CD4-positive, alpha-beta memory T cell (primary cell): ENCODE results near the gene SMYD3. TPM values are rescaled to one million over a fixed set of nuclear protein-coding genes. Genes with fewer than 3 reads are reported as not detected.
"Not testable (repeated sequence)": the region's sequence is repeated elsewhere in the genome, so short reads cannot be mapped to it uniquely, and the experiment has no call there.

Source experiments
- CTCF ChIA-PET: fragments of 350-600 bp; sonication (Branson Sonifier 250); formaldehyde crosslinking; loops from one replicate; lab custom pipeline; 2021; ENCODE audit warnings: inconsistent platforms; ENCODE audit not compliant: partially characterized antibody; lab: Charles Lee
- POLR2A ChIA-PET: fragments of 350-600 bp; sonication (Branson Sonifier 250); formaldehyde crosslinking; loops from one replicate; lab custom pipeline; 2021; ENCODE audit not compliant: partially characterized antibody; lab: Charles Lee
- DNase-seq, 5 donors: peaks; one replicate each; pipeline versions ENCODE4 v3.0.0 to v3.0.0-alpha.2; 2020 to 2022; ENCODE audit warnings: mixed read lengths in 1 of 5
- H3K27ac ChIP-seq: one replicate; pipeline ENCODE4 v1.7.0; 2013; ENCODE audit warnings: low read depth, low read length
- H3K27me3 ChIP-seq: 2 replicates; pipeline ENCODE4 v1.7.0; 2013; ENCODE audit warnings: mild to moderate bottlenecking, low read length, moderate library complexity; ENCODE audit not compliant: insufficient read depth
- H3K36me3 ChIP-seq: 2 replicates; pipeline ENCODE4 v1.7.0; 2013; ENCODE audit warnings: mild to moderate bottlenecking, low read length, moderate library complexity; ENCODE audit not compliant: insufficient read depth
- H3K4me1 ChIP-seq: 2 replicates; pipeline ENCODE4 v1.7.0; 2013; ENCODE audit warnings: mild to moderate bottlenecking, low read length, moderate library complexity; ENCODE audit not compliant: insufficient read depth
- H3K4me3 ChIP-seq, 2 donors: one replicate each; pipeline ENCODE4 v1.7.0; 2013; ENCODE audit warnings: low read length in 2 of 2, mild to moderate bottlenecking in 1 of 2
- H3K9me3 ChIP-seq, 2 donors: one replicate each; pipeline ENCODE4 v1.7.0; 2013; ENCODE audit warnings: low read length in 2 of 2, control low read depth in 1 of 2; ENCODE audit not compliant: control insufficient read depth in 1 of 2
- H3K27ac Mint-ChIP-seq, 7 donors: one replicate each; pipeline ENCODE4 v1.8.0; 2020 to 2021; ENCODE audit warnings: mixed read lengths in 7 of 7, mild to moderate bottlenecking in 6 of 7, inconsistent platforms in 3 of 7, moderate library complexity in 3 of 7
- H3K27me3 Mint-ChIP-seq, 2 donors: one replicate each; pipeline ENCODE4 v1.8.0; 2020 to 2021; ENCODE audit warnings: mixed read lengths in 2 of 2
- H3K36me3 Mint-ChIP-seq, 2 donors: one replicate each; pipeline ENCODE4 v1.8.0; 2020 to 2021; ENCODE audit warnings: mixed read lengths in 2 of 2, inconsistent platforms in 1 of 2, mild to moderate bottlenecking in 1 of 2
- H3K4me1 Mint-ChIP-seq, 4 donors: one replicate each; pipeline ENCODE4 v1.8.0; 2020 to 2021; ENCODE audit warnings: mixed read lengths in 4 of 4, mild to moderate bottlenecking in 1 of 4
- H3K4me3 Mint-ChIP-seq, 8 donors: one replicate each; pipeline ENCODE4 v1.8.0; 2020 to 2021; ENCODE audit warnings: mixed read lengths in 8 of 8, mild to moderate bottlenecking in 7 of 8, moderate library complexity in 6 of 8, inconsistent platforms in 3 of 8
- H3K9me3 Mint-ChIP-seq, 8 donors: one replicate each; pipeline ENCODE4 v1.8.0; 2020 to 2021; ENCODE audit warnings: mixed read lengths in 8 of 8, mild to moderate bottlenecking in 5 of 8, inconsistent platforms in 3 of 8, moderate library complexity in 1 of 8
- intact Hi-C: fragments of 100-400 bp; cut with micrococcal nuclease; formaldehyde crosslinking; loops from one replicate; pipeline ENCODE4 v1.15.1; 2023
- polyA plus RNA-seq, 2 donors: library from polyadenylated mRNA; unstranded; fragments of 300-500 nt; fragmentation: Illumina TruSeq; gene quantifications; one replicate each; pipeline ENCODE4 v1.2.3, GENCODE V29; 2021
- total RNA-seq, 2 experiments: library from RNA; stranded (reverse); gene quantifications; one replicate each; pipeline ENCODE4 v1.2.3, GENCODE V29; 2021

Gene SMYD3
- total and polyA plus RNA-seq, 4 experiments from 2014 or later = 19.5 to 28.9 (median 22.9) TPM

- DNase-seq, H3K27ac ChIP-seq, H3K36me3 ChIP-seq, H3K4me3 Mint-ChIP-seq, H3K4me3 ChIP-seq, H3K4me1 ChIP-seq, intact Hi-C loops, H3K4me1 Mint-ChIP-seq, CTCF ChIA-PET, H3K27me3 Mint-ChIP-seq, H3K9me3 ChIP-seq, H3K9me3 Mint-ChIP-seq, H3K27me3 ChIP-seq, H3K36me3 Mint-ChIP-seq, POLR2A ChIA-PET: not testable (repeated sequence)
- peak overlapping the region in 1 of 7 donors; percentile 19 for H3K27ac Mint-ChIP-seq
Measured at GRCh38 chr1:245971076-245971710, 535.9 kb downstream of the SMYD3 start.

GRCh38 chr1:245969283-245969682 lies 537.8 kb downstream of the SMYD3 start:
- no peaks in the 10 kb centered on the region for H3K27me3 Mint-ChIP-seq
- ChIA-PET CTCF (no interaction called here), POLR2A (no interaction called here)
- H3K36me3 ChIP-seq = no peaks in the 10 kb centered on the region
- no peaks in the 10 kb centered on the region for H3K4me1 ChIP-seq
- H3K9me3 ChIP-seq = no peaks in the 10 kb centered on the region
- peaks cover 0 to 9% (median 2%) of the 10 kb centered on the region in 8 donors for H3K9me3 Mint-ChIP-seq
- peaks cover 0 to 3% of the 10 kb centered on the region in 2 donors for H3K36me3 Mint-ChIP-seq
- H3K4me3 ChIP-seq = no peak overlapping the region
- DNase-seq = no peak
- no peak overlapping the region for H3K27ac ChIP-seq
- intact Hi-C loops = no loop called here
- H3K4me1 Mint-ChIP-seq = no peaks in the 10 kb centered on the region
- H3K27me3 ChIP-seq = no peaks in the 10 kb centered on the region
- H3K27ac Mint-ChIP-seq = no peak overlapping the region
- H3K4me3 Mint-ChIP-seq = no peak overlapping the region

- H3K4me3 ChIP-seq = no peak overlapping the region
- H3K9me3 ChIP-seq = no peaks in the 10 kb centered on the region
- no peaks in the 10 kb centered on the region for H3K36me3 ChIP-seq
- Mint-ChIP-seq H3K36me3 (peaks cover 0 to 3% of the 10 kb centered on the region in 2 donors), H3K27ac (no peak overlapping the region), H3K4me3 (no peak overlapping the region), H3K27me3 (no peaks in the 10 kb centered on the region), H3K9me3 (peaks cover 0 to 9% (median 2%) of the 10 kb centered on the region in 8 donors), H3K4me1 (no peaks in the 10 kb centered on the region)
- DNase-seq = no peak
- POLR2A ChIA-PET = no interaction called here
- CTCF ChIA-PET = no interaction called here
- no peak overlapping the region for H3K27ac ChIP-seq
- H3K4me1 ChIP-seq = no peaks in the 10 kb centered on the region
- no peaks in the 10 kb centered on the region for H3K27me3 ChIP-seq
- intact Hi-C loops = no loop called here
Measured at GRCh38 chr1:245968775-245969174, 538.3 kb downstream of the SMYD3 start.

GRCh38 chr1:245965398-245965797 lies 541.7 kb downstream of the SMYD3 start:
- no peaks in the 10 kb centered on the region for H3K4me1 ChIP-seq
- no peak overlapping the region for H3K4me3 ChIP-seq
- H3K4me3 Mint-ChIP-seq = no peak overlapping the region
- H3K27me3 ChIP-seq = no peaks in the 10 kb centered on the region
- no peaks in the 10 kb centered on the region for H3K27me3 Mint-ChIP-seq
- peaks cover 0 to 4% (median 0%) of the 10 kb centered on the region in 8 donors for H3K9me3 Mint-ChIP-seq
- H3K4me1 Mint-ChIP-seq = no peaks in the 10 kb centered on the region
- no peak for DNase-seq
- no peak overlapping the region for H3K27ac Mint-ChIP-seq
- intact Hi-C loops = no loop called here
- ChIA-PET POLR2A (no interaction called here), CTCF (no interaction called here)
- H3K36me3 Mint-ChIP-seq = no peaks in the 10 kb centered on the region
- no peaks in the 10 kb centered on the region for H3K36me3 ChIP-seq
- H3K9me3 ChIP-seq = no peaks in the 10 kb centered on the region
- H3K27ac ChIP-seq = no peak overlapping the region

- intact Hi-C loops = no loop called here
- H3K4me3 Mint-ChIP-seq = no peak overlapping the region
- ChIA-PET CTCF (no interaction called here), POLR2A (no interaction called here)
- Histone ChIP-seq H3K36me3 (no peaks in the 10 kb centered on the region), H3K9me3 (no peaks in the 10 kb centered on the region), H3K27ac (no peak overlapping the region), H3K4me1 (no peaks in the 10 kb centered on the region), H3K27me3 (no peaks in the 10 kb centered on the region), H3K4me3 (no peak overlapping the region)
- H3K36me3 Mint-ChIP-seq = no peaks in the 10 kb centered on the region
- no peaks in the 10 kb centered on the region for H3K27me3 Mint-ChIP-seq
- DNase-seq = no peak
- H3K27ac Mint-ChIP-seq = peak overlapping the region in 2 of 7 donors; percentile 0 to 25
- H3K9me3 Mint-ChIP-seq = peaks cover 0 to 3% (median 0%) of the 10 kb centered on the region in 8 donors
- peaks cover 0 to 1% (median 0%) of the 10 kb centered on the region in 4 donors for H3K4me1 Mint-ChIP-seq
Measured at GRCh38 chr1:245963649-245964048, 543.4 kb downstream of the SMYD3 start.

- no peak for DNase-seq
- Histone ChIP-seq H3K27ac (no peak overlapping the region), H3K4me1 (peaks cover 4% of the 10 kb centered on the region), H3K27me3 (no peaks in the 10 kb centered on the region), H3K36me3 (no peaks in the 10 kb centered on the region), H3K9me3 (no peaks in the 10 kb centered on the region), H3K4me3 (no peak overlapping the region)
- POLR2A ChIA-PET = no interaction called here
- H3K4me1 Mint-ChIP-seq = peaks cover 0 to 1% (median 0%) of the 10 kb centered on the region in 4 donors
- CTCF ChIA-PET = no interaction called here
- H3K9me3 Mint-ChIP-seq = peaks cover 0 to 3% (median 0%) of the 10 kb centered on the region in 8 donors
- no peaks in the 10 kb centered on the region for H3K27me3 Mint-ChIP-seq
- no peak overlapping the region for H3K27ac Mint-ChIP-seq
- H3K4me3 Mint-ChIP-seq = no peak overlapping the region
- intact Hi-C loops = no loop called here
- H3K36me3 Mint-ChIP-seq = no peaks in the 10 kb centered on the region
Measured at GRCh38 chr1:245962453-245962852, 544.6 kb downstream of the SMYD3 start.

- H3K4me3 ChIP-seq = no peak overlapping the region
- POLR2A ChIA-PET = no interaction called here
- CTCF ChIA-PET = no interaction called here
- H3K9me3 ChIP-seq = no peaks in the 10 kb centered on the region
- Mint-ChIP-seq H3K9me3 (peaks cover 0 to 3% (median 0%) of the 10 kb centered on the region in 8 donors), H3K36me3 (no peaks in the 10 kb centered on the region), H3K4me3 (no peak overlapping the region), H3K27ac (peak overlapping the region in 1 of 7 donors; percentile 24), H3K4me1 (peaks cover 0 to 1% (median 0%) of the 10 kb centered on the region in 4 donors), H3K27me3 (no peaks in the 10 kb centered on the region)
- no peak for DNase-seq
- peaks cover 17% of the 10 kb centered on the region for H3K4me1 ChIP-seq
- no peaks in the 10 kb centered on the region for H3K36me3 ChIP-seq
- intact Hi-C loops = no loop called here
- H3K27me3 ChIP-seq = no peaks in the 10 kb centered on the region
- no peak overlapping the region for H3K27ac ChIP-seq
Measured at GRCh38 chr1:245961137-245961540, 545.9 kb downstream of the SMYD3 start.
